Hypothalamus (tissue), 51 donors: ENCODE measurements around the gene BARHL2.

ENCODE experiments used
- DNase-seq, 51 donors: peaks; one replicate each; lab custom pipeline; 2025; lab: John Stamatoyannopoulos, UW

Gene BARHL2

DNA sequence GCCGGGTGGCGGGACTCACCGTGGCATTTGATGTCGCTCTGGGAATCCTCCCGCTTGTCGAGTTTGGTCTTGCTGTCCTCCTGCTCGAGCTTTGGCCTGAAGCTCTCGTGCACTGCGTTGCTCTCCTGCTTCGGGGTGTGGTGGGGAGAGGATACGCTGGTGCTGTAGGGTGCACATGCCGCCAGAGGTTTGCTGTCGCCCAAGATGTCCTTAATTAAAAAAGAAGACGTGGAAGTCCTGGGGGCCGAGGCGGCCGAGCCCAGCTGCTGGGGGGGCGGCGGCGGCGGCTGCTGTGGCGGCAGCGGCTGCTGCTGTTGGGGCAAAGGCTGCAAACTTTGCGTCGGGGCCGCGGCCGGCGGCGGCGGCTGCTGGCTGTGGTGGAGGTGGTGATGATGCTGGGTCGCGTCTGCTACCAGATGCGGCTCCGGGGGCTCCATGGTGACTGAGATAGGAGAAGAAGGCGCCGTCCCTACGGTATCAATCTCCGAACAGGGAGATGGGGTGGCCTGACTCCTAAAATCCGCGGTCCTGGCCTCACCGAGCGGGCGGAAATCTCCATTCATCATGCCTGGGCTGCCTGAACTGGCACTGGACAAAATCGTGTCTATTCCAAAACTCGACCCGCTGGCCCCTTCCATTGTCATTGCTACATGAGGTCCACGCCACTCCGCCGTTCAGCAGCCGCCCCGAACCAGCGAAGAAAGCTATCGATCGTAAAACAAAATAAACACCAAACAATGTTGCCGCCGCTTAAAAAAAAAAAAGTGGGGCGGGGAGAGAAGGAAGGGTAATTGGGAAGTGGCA, at the start of gene BARHL2:
TSS of gene BARHL2 (minus strand) at position 751 of the 804 bp plus-strand sequence. CDS start at position 644, 107 bp downstream.
- no peak for DNase-seq

DNA sequence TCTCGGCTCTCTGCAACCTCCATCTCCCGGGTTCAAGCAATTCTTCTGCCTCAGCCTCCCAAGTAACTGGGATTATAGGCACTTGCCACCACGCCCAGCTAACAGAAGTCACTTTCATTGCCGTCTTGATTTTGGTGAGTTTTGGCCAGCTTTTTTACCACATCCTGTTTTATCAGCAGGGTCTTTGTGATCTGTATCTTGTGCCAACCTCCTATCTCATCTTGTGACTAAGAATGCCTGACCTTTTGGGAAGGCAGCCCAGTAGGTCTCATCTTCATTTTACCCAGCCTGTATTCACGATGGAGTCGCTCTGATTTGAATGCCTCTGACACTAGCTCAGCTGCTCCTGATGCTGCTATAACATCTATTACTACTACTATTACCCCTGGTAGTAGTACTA, 46.8 kb upstream of the BARHL2 start:
- DNase-seq = no peak

DNA sequence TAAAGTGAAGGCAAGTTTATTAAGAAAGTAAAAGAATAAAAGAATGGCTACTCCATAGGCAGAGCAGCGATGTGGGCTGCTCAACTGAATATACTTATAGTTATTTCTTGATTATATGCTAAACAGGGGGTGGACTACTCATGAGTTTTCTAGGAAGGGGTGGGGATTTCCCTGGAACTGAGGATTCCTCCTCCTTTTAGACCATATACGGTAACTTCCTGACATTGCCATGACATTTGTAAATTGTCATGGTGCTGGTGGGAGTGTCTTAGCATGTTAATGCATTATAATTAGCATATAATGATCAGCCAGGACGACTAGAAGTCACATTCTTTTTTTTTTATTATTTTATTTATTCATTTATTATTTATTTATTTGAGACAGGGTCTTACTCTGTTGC, 46.4 kb upstream of the BARHL2 start:
- DNase-seq = no peak

DNA sequence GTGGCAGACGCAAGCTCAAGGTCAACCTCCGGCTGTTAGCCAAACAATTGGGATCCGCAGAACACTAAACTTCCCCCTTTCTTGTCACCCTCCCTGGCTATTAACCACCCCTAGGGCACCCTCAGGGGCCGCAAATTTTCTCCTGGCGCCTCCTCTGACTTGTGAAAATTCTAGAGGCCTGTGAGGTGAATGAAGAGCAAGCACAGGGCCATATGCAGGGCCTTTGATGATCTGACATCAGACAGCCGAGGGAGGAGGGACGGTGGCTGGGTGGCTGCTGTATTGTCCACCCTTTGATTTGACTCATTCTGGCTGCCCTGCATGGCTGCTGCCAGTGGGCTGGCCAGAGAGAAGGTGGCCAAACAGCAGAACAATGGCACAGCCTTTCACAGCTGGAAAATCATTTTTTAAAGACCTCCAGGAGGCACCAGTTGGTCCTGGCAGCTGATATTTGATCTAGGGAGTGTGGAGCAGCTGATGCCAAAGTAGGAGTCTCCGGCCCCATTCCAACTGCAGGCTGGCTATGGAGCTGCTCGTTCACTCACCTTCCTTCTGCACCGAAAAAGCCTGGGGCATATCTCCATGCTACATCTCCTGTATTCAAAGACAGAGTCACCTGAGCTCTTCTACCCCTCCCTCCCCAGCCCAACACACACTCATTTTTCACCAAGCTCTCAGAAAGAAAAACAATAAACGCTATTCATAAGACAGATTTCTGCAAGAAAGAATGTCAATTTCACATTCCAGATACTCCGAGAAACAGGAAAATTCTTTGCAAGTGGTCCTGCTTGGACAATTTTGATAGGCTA, 44.9 kb upstream of the BARHL2 start:
- no peak for DNase-seq

DNA sequence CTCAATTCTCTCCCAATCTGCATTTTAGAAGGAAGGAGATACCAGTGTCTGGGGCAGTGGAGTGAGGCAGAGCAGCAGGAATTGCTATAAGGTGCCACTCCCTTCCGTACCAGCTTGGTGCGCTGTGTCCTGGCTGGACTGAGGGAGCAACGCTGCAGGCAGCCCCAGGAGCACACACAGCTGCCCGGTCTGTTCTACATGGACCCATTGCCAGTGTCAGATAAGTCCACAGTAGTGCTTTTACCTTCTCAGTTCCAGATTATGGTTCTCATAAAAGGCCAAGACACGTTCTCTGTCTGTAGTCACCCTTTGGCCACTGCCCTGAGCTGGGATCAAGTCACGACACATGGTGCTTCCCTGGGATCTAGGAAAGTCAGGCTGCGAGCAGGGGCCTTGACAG, 44.1 kb upstream of the BARHL2 start:
- DNase-seq = no peak

DNA sequence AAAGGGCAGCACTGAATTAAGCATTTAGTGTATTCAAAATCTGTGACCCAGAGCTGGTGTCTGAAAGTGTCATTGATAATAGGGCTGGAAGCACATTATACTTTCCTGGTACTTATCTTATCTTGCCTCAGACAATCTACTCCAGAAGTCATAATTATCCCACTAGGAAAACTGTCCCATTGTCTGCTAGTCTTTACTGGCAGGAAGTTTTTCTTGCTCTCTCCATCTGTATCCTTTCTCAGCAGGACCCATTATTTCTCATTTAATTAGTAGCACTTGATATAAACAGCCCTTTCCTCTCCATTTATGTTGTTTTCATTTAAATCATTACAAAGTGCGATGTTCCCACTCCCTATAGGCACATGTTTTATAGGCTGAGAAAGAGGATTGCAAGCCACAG, 36.5 kb upstream of the BARHL2 start:
- no peak for DNase-seq

DNA sequence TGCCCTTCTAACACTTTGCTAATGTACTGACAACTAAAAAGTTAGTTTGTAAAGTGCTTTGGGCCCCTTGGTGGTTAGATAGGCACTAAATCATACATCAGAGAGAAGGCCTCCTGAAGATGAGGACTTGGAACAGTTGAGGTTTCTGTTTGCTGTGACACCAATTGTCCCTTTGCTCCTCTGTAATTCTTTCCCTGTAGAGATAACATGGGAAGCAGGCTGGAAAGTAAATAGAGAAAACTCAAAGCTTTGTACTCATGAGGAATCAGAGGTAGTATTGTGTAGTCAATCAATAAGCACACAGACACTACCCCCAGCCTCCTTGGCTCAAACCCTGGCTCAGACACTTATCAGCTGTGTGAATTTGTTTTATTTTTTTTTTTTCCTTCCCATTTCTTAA, 31.6 kb upstream of the BARHL2 start:
- no peak for DNase-seq

DNA sequence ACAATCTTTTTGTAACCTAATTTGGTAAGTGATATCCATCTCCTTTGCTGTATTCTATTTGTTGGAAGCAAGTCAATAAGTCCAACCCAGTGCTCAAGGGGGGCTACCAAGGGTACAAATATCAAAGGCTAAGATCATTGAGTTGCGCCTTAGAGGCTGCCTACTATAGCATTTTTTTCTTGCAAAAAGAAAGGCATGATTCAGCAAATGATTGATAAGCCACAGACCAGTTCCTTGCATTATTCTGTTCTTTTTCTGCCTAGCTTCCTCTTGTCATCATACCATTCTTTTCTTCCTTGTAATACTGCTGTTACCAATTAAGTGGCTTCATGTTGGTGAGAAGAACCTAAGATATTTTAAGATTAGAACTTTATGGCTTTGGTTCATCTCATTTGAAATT, 29.8 kb upstream of the BARHL2 start:
- no peak for DNase-seq

DNA sequence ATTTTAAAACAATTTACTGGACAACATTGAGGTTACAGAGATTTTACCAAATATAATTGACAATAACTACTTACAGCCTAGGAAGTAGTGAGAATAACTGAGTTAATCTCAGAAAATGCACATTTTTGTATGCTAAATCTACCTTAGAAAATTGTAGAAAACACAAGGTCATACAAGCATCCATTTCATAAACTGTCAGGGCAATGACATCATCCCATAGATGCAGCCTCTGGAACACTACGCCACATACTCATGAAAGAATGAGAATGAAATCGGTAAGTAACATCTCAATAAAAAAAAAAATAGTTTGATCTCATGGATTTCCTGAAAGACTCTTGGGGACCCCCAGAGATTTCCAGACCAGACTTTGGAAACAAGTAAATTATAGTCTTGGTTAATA, 28.9 kb upstream of the BARHL2 start:
- no peak for DNase-seq

DNA sequence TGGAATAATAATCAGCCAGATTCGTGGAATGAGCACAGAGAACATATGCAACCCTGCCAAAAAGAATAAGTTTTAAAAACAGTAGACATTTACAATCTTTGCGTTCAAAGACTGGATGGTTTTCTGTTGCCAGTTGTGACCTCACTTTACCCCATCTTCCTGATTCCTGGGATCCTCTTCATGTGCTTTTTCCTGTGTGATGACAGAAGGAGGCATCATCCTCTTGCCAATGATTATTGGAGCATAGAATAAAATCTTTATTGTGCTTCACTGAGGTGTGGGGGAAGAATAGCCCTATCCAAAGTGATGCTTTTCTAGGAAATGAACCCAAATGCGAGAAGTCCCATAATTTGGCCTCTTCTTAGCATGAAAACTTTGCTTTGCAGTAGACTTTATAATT, 15.0 kb upstream of the BARHL2 start:
- DNase-seq = no peak

DNA sequence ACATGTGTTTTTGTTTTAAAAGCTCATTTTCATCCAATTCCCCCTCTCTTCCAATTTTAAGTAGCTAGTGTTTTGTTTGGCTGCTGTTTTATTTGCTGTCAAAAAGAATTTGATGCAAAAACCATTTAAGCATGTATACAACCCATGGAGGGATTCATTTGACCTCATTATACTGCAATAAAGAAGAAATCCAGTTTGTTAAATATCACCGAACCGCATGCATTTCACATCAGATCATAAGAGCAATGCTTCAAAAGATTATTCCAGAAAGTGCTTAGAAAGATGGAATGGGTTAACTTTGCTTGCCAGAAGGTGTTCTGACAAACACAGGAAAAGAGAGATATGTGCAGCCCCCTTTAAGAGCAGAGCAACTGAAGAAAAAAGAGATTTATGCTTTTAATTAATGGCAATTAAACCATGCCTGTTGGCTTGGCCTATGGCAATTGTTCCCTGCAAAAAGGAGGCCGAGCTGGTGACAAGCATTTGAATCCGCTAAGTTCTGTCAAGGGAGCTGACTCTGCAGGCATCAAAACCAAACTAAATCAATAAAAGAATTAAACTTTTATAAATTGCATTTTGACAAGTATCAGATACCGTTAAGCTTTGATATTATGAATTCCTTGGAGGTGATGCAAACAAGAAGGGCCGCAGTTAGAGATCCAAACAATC, 14.4 kb upstream of the BARHL2 start:
- no peak for DNase-seq

DNA sequence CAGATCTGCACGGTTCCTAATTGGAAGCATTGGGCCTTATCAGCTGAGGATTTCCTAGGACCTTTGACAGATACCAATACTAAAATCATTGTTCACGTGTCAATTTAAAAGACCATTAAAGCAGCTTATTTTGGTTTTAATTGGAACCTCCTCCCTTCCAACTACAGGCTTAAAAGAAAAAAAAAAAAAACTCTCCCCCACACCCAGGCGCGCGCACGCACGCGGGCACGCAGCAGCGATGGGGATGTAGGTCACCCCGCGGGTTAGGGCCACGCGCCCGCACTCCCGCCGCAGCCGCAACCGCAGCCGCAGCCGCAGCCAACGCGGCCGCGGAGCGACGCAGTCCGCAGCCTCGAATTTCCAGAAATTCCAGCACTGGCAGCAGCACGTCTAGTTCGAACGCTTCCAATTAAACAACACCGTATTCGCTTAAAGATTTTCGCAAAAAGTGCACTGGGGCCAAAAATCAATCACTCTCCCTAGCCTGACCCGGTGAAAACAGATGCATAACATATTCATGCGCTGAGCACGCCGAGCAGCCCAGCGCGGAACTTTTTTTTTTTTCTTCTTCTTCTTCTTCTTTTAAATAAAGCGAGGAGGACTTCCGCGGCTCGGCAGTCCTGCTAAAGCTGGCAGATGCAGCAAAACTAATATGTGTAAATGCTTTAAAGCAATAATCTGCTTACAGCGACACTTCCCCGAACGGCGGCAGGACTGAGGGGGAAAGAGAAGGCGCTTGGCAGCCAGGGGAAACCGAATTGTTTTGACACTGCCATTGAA, 13.3 kb upstream of the BARHL2 start:
- DNase-seq = no peak

DNA sequence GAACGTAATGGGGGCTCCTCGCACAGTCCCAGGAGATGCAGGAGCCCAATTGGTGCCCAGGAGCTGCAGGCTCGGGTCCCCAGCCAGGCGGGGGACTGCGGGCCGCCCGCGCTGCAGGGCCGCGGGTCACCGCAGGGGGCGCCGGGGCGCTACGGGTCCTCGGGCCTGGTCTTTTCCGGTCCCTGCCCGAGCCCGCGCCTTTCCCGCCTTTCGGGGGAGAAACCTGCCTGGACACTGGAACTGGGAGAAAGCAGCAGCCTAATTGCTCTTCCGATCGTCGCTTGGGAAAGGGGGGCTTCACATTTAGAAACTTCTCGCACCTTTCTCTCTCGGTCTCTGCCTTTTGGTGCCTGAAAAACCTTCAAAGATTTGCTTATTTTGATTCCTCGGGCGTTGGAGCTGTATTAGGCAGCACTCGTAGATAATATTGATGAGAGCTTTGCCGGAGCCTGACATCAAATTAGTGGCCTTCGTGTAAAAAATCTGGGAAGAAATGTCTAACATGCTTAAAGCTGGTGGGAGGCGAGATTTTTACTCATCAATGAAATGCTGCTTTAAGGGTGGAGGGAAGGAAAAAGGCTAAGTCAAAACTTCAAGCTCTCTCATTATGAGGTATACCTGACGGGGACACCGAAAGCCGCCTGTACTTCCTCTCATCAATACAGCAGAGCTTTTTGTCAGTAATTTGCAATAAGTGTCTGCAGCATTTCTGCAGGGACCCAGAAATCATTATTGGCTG, 12.6 kb upstream of the BARHL2 start:
- no peak for DNase-seq

DNA sequence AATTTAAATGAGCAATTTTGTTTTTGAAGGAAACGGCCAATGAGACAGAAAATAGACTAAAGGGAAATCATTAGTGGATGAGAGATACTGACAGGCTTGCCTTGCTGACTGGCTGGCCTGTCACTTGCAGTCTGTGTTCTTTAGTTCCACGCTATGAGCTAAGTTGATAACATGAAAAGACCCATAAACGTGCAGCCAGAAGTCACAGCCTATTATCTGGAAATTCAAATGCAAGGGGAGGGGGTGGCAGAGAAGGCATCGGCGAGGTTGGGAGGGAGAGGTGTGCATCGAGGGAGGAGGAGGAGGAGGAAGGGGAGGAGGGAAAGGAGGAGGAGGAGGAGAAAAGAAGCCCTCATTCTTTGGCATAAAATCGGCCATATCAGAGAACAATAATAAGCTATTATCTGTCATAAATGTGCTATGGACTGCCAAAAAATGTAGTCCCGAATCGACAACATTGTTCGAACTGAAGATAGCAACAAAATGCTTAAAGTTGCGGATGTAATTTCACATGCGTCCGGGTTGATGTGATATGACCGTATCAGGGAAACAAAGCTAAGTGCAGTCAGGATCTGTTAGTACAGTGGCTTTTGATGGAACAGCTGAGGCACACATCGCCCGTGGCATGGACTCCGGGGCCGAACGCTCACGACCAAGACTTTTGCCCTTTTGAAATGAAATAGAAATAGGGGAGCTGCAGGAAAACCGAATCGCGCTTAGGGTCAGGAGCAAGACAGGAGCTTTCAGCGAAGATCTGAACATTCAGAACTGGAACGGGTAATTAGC, 11.6 kb upstream of the BARHL2 start:
- DNase-seq = no peak

DNA sequence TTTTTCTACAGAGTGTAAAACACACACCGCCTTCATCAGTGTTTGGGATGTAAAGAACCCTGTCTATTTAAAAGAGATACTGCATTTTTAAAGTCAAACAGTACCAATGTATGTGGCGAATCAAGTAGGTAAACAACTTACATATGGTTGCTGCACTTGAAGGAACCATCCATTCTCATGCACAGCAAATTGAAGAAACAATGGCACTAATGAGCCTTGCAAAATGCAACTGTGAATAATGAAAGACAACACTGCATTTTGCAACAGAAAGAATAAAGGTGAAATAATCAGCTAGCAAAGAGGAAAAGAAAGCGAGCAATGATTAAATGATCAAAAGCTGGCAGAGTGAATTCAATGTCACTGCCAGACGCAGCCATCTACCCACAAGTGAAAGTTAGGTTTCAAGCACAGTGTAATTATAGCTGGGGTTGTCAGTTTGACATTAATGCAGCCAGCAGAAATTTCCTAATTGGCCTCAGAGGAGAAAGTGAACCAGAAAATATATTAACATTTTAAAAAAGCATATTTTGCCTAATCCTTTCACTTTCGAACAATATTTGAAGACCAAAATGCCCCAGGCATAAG, 10.9 kb upstream of the BARHL2 start:
- DNase-seq = no peak

DNA sequence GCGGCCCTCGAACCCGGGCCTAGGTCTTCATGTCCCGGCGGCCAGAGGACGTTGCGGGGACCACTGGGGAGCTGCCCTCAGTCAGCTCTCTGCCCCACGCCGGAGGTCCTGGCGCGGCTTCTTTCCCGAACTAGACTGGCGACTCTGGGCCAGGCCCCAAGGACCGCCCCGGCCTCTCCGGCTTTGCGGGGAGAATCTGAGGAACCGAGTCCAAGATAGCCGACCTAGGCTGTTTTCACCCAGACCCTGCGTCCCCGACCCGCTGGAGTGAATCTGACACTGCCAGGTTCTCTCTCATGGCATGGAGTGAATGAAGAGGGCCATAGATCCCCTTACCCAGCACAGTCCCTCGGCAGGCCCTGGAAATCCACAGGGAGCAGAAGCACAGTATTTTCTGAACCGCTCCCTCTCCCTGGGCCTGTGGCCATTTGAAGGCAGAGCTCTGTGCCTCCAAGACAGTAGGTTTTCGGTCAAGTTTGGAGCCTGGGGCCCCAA, 9.9 kb upstream of the BARHL2 start:
- no peak for DNase-seq

DNA sequence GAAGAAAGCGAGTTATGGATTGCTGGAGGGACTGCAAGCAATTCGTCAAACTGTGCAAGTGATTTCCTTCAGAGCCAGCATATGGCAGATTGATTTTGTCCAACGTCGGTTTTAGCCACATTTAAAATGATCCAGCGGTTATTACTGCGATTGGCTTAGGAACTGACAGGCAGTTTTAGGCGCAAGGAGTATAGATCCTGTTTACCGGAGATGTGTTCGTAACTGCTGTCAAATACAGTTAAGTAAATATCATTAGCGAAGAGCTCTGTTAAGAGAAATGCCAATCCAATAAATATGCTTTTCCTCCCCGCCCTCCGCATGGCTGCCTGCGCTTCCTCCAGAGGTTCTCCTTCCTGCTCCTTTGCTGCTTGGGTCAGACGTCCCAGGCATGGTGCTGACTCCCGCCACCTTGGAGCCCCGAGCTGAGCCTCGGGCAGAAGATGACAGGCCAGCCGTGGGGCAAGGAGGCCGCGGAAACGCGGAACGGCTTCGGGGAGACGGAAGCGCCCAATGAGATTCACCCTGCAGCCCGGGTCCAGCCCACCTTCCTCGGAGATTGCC, 9.4 kb upstream of the BARHL2 start:
- no peak for DNase-seq

DNA sequence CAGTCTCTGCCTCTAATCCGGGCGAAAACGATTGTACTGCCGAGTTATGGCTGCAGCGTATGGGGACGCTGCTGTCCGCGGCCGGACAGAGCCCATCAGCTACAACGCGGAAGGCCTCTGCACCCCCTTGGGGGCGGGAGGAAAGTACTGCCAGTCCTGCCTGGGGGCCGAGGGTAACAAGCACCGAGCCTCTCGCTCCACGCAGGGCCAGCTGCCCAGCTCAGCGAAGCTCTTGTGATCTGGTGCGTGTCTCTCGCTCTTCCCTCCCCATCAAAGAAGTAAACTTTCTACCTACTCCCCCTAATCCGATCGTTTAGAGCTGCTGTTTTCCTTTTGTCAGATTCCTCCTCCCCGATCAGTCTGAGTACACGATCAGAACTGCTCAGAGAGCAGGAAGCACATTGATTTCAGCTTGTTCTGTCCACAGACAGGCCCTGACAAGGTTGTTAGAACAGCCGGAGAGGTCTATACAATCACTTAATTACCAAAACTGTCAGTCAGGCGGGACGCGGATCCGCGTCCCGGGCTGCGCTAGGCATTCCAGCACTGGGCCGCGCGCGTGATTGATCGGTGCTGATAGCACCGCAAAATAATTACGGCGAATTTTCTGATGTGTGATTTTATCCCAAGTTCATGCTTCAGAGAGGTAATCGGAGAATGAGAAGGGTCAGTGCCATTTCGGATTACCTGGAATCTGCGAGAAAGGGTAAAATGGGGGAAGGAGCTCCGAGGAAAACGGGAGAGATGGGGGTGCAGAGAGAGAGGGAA, 8.7 kb upstream of the BARHL2 start:
- DNase-seq = no peak
